Cortex of kidney (tissue), 1 donor: Measurements from ENCODE around the gene ST6GALNAC5.
"Not testable (repeated sequence)": the region's sequence is repeated elsewhere in the genome, so short reads cannot be mapped to it uniquely, and the experiment has no call there.

Experiments used
- DNase-seq: peaks from one replicate; lab custom pipeline; 2025; lab: John Stamatoyannopoulos, UW

Gene ST6GALNAC5

DNA sequence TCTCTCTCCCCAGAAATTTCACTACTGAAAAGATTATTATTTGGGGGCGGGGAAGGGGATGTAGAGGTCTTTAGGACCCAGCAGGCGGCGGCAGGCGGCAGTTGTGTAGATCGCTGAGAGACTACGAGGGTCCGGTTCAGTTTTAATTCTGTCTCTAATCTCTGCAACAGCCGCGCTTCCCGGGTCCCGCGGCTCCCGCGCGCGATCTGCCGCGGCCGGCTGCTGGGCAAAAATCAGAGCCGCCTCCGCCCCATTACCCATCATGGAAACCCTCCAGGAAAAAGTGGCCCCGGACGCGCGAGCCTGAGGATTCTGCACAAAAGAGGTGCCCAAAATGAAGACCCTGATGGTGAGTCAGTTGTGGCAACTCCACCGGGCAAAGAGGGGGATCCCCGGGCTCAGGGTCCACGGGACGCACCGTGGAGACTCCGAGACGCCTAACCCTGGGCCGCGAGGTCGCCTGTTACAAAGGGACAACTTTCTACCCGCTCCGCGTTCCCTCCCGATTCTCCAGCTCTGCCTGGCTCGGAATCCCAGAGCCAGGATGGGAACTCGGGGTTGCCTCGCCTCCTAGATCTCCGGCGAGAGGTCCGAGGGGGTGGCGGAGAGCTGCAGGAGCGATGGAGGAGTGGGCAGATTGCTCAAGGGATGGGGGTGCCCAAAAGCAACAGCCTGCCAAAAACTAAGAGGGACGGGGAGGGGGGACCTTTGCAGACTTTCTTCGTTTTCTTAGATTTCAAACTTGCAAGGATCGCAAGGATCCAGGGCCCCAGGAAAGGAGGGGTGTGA, at the start of gene ST6GALNAC5:
TSS of gene ST6GALNAC5 (plus strand) at position 139 of the 789 bp plus-strand sequence.
- no peak for DNase-seq

DNA sequence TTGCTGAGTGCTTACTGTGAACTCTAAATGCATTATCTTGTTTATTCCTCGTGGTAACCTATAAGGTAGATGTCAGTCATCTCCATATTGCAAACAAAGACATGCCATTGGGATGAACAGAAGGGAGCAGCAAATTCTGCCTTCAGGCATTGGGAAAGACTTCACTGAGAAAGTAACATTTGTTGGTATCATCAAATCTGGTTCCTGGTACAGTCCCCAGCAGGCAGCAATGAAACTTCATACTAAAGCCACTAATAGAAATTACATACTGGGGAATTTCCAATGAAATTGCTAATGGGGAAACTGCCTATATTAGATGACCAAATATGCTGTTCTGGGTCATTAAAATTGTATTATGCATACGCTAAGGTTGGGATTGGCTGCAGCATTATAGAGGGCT, 47.3 kb upstream of the ST6GALNAC5 start:
- no peak for DNase-seq

DNA sequence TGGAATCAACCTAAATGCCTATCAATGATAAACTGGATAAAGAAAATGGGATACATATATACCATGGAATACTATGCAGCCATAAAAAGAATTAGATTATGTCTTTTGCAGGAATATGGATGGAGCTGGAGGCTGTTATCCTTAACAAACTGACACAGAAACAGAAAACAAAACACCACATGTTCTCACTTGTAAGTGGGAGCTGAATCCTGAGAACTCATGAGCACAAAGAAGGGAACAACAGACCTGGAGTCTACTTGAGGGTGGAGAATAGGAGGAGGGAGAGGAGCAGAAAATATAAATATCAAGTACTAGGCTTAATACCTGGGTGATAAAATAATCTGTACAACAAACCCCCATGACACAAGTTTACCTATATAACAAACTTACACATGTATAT, 44.3 kb upstream of the ST6GALNAC5 start:
- not testable (repeated sequence) for DNase-seq

DNA sequence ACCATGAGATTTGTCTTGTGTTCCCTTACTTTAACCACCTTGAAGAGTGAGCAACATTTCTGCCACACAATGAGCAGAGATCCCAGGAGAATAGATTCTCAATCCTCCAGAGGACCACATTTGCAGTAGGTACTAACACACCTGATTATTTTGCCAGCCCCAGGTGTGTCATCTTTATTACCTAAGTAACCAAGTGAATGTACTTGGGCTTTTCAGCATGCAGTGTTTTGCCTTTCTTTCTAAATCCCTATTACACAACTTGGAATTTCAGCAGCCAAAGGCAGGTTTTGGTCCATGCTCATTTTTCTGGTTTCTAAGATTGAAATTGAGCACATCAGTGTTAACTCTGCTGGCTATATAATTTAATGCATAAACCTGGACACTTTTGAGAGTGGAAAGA, 43.2 kb upstream of the ST6GALNAC5 start:
- no peak for DNase-seq

DNA sequence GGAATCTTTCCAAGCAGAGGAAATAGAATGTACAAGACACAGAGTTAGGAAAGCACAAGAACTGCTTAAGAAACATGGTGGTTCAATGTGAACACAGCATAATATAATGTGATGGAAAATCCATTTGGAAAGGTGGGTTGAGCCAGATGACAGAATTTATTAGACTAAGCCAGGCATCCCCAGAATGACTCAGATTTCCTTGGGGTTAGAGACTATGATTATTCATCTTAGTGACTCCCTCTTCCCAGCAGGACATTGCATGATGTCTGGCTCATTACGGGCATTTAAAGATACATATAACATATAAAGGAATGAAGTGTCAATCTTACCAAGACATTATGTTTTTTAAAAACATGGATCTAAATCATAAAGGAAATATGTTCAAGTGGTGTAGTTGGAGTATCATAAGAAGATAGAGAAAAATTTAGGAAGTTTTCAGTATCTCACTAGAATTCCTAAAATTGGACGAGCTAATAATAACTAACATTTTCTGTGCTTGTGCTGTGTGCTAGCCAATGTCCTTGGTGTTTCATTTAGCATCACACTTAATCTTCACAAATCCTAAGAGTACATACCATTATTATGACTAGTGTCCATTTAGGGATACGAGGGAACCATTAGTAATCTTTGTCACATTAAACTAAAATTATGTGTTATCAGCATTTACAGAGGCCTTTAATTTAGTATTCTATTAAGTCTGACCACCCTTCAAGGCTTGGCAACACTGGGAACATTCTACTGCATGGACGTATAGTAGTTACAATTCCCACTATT, 41.0 kb upstream of the ST6GALNAC5 start:
- no peak for DNase-seq

DNA sequence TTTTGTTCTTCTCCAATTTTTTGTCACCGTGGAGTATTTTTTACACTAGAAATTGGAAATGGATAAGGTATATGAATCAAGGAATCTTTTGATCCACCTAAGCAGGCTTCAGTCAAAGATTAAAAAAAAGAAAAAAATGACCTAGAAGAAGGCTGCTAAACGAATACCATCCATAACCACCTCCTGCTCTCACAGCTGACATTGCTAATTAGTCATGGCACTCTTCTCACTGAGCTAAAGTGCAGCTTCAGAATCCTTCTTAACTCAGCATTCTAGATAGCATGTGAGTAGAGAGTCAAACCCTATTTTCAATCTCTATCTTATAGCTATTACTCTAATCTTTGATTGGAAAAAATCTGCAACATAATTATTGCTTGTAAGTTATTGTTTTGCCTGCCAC, 40.2 kb upstream of the ST6GALNAC5 start:
- DNase-seq, result no peak

DNA sequence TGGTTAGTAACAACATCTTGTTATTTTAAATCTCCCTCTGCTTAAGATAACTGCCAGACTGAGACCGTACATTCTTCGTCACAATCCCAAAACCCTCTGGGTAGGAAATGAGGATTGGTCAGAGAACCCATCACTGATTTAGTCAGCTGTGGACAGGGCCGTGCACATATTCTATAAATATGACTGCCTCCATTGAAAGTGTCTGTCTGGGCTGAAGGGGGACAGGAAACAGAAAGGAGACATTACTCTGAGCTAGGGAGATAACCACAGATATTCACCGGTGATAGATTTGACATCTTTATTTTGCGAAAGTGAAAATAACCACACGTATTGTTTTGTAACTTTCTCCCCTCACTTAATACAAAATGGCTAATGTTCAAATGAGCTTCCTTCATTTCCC, 36.9 kb upstream of the ST6GALNAC5 start:
- no peak for DNase-seq

DNA sequence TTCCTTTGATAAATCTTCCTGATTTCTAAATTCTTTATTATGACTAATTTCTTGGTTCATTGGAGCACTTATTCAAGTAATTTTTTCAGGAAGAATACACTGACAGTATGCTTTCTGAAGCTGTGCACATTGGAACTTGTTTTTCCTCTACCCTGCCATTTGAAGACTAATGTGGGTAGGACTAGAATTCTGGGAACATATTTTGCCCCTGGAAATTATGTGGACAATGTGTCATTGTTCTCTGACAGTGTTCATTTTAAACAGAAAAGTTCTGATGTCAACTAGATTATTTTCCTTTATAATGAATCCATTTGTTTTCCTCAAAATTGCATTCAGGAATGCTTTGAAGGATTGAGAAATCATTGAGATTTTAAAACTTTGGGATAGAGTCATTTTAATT, 34.8 kb upstream of the ST6GALNAC5 start:
- DNase-seq, result no peak

DNA sequence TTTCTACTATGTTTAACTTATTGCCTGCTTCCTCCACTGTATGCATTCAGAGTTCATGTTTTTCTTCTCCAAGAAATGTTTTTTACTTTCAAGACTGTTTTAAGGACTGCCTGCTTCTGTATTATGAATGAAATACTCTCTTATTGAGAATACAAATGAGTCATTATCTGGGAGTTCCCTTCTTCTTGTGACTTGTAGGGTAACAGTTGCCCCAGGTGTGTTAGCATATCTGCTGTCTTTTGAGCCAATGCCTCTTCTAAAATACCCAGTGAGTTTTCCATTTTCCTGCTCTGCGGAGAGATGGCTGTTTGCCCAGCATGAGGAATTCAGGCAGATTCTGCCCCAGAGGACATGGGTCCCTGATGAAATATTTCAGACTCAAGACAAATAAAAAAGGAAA, 34.1 kb upstream of the ST6GALNAC5 start:
- no peak for DNase-seq

DNA sequence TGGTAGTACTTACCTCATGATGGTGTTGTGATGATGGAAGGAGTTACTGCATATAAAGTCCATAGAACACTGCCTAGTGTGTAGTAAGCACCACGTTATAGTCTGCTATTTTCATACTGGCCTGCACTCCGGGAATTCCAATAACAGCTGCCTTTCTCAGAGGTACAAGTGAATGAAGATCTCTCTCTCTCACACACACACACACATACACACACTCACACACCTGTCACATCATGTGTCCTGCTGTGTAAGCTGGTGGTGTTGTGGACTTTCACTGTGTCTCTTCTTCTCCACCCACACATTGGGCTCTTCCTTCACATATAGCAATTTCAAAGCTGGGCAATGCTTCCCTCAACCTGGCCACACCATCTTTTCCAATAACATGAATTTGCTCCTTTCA, 33.4 kb upstream of the ST6GALNAC5 start:
- no peak for DNase-seq

DNA sequence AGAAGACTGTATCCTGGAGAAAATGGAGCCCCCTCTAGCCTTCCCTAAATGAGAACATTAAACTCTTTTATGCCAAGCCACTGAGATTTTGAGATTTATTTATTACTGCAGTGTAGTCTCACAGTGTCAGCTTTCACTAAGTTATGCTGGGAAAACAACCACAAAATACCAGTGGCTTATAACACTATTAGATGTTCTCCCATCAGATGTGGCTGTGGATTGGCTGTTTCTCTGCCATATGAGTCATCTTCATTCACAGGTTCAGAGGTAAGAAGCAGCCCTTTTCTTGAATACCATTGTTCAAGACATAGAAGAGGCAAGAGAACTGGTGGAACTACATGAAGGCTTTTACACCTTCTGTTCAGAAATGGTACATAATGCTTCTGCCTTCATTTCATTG, 32.1 kb upstream of the ST6GALNAC5 start:
- DNase-seq, result no peak

DNA sequence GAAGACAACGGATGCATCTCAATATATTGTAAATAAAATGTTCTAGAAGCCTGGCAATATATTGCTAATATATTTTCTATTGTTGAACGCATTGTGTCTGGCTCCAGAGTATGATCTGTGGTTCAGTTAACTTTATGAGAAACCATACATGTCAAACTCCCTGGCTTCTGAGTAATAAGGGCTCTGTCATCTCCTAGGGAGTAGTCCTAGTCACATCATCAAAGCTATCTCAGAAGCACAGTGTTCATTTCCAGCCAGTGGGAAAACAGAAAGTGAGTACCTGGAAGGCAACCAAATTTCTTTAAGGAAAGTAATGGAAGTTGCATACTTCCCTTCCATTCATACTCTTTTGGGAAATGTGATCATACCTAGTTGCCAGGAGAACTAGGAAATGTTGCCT, 27.0 kb upstream of the ST6GALNAC5 start:
- DNase-seq, result no peak

DNA sequence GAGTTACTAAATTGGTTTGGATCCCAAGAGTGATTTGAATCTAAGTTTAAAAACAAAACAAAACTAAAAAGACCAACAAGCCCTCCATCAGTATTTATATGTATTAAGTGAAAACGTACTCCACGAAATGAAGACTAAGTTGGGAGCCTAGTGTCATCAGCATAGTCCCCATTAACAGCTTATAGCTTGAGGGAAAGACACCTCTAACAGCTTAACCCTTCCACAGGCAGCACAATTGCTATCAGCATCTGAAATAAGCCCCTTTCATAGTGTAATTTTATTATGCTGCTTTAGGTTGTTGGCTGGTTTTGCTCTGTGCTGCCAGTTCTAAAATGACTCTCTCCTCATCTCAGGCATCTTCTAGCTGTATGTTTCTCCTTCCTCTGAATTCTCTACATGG, 25.8 kb upstream of the ST6GALNAC5 start:
- DNase-seq, result no peak

DNA sequence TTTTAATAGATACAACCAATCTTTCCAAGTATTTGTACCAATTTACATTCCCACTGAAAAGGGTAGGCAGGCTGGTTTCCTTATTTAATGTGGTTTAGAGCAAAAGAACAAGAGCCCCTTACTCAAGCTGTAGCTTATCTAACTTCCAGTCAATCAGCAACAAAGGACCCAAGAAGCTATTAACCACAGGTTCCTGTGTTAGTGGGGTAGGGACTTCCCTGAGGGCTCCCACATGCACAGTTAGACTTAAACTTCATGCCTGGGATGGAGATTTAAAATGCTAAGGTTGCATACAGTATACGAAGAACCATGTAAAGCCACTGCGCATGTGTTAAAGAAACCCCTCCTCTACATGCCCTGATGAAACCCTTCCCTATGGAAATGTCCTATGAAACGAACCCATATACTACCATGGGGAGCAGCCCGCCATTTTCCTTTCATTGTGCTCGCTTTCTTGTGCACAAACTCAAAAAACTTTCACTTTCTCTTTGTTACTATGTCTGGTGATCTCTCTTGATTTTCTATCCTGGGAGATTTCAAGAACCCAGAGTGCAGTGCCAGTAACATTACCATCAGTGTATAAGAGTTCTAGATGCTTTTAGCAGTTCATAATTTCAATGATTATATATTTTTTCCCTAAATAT, 23.3 kb upstream of the ST6GALNAC5 start:
- DNase-seq, result no peak

DNA sequence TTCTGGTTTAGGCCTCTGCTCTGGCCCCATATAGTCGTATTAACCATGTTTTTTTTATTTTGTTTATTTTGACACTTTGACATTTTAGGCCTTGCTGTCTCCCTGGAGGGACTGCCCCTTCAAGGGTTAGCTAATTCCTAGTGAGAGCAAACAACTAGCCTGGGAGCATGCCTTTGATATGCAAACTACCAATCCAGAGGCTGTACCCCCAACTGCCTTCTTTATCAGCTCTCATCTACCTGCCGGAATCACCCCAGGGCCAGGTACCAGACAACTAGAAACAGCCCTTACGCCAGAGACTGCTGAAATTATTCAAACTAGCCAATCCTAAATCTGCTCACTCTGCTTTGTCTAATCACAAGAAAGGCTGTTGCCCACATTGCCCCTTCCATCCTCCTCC, 13.0 kb upstream of the ST6GALNAC5 start:
- no peak for DNase-seq

DNA sequence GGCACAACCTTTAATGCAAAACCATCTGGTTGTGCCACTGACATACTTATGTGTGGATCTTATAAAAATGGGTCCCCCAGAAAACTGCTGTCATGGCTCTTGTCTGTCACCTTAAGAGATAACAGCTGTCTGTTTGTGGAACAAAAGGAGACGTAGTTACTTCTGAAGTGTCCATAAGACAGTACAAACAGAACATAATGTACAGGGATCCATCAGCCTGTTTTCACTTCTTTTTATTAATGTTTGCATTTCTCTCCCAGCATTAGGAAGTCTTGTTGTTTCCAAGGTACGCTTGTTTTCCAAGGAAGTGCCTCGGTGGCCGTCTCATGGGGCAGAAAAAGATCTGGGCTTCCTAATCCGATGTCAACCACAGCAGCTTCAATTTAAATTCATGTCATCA, 11.2 kb upstream of the ST6GALNAC5 start:
- no peak for DNase-seq

DNA sequence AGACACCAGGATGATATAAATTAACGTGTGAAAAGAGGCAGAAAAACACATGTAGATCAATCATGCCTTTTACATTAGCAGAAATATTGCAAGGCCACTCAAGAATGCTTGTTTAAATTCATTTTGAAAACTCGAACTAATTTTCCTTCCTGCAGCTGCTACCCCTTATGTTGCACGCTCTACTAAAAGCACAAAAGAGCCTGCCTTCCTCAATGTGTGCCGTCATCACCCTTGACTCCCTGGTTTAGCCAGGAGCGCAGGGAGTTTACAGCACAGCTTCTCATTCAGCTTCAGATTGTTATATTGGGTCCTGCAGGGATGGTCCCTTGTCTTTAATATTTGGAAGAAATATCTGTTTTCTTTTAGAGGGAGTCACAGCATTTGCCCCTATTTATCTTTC, 10.1 kb upstream of the ST6GALNAC5 start:
- no peak for DNase-seq

DNA sequence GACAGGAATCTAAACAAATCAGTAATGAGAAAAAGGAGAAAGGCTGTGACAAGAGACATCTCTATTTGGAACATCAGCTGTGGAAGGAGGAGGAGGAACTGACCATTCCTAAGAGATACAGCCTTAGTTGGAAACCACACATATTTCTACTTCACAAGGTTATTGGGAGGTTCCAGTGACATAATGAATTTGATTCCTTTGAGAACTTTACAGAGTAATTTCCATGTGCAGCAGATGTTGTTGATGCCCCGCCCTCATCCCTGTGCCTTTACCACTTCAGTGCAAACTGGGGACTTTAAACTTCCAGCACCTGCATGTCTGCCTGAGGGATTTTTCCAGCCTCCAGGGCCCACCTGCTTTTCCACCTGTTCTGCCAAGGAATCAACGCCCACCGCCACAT, 9.3 kb upstream of the ST6GALNAC5 start:
- no peak for DNase-seq

DNA sequence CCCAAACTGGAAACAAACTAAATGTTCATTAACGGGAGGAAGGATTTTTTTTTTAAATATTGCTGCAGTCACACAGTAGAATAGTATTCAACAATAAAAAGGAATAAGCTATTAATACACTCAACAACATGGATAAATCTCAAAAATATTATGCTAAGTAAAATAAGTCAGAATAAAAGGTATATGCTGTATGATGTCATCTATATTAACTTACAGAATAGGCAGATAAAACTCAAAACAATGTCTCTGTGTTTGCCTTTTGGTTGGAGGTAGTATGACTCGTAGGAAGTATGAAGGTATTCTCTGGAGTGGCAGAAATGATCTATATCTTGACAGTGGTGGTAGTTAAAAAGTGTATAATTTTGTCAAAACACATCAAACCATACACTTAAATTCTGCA, 6.1 kb upstream of the ST6GALNAC5 start:
- no peak for DNase-seq

DNA sequence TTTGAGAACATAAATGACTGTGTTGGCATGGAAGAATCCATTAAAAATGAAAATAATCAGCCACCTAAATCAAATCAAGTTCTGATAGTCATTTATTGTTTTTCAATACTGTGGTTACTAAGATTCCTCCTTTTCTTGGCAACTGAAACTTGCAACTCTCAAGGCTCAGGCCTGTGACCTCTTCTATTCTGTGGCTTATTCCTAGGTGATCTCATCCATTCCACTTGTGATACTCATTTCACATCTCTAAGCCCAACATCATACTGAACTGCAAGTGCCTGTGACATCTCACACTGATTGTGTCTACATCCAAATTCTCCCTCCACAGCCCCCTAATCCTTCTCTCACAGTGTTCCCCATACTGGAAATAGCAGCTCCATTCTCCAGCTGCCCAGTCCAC, 4.8 kb upstream of the ST6GALNAC5 start:
- DNase-seq, result no peak

DNA sequence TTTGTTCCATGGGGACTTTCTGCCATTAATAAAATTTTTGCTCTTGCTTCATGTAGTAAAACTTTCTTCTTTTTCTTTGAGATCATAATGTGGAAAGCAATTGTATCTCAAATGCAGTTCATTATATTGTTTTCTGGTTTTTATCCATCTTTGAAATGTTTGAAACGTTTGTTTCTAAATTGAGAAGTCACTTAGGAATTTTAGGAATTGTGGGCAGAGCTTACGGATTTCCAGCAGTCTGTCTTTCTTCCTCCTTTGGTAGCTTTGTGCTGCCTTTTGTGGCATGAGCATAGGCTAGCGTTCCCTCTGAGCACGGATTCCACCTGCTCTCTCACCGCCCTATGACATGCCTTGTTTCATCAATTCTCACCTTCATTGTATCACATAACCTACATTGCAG, 2.9 kb upstream of the ST6GALNAC5 start:
- DNase-seq, result no peak

DNA sequence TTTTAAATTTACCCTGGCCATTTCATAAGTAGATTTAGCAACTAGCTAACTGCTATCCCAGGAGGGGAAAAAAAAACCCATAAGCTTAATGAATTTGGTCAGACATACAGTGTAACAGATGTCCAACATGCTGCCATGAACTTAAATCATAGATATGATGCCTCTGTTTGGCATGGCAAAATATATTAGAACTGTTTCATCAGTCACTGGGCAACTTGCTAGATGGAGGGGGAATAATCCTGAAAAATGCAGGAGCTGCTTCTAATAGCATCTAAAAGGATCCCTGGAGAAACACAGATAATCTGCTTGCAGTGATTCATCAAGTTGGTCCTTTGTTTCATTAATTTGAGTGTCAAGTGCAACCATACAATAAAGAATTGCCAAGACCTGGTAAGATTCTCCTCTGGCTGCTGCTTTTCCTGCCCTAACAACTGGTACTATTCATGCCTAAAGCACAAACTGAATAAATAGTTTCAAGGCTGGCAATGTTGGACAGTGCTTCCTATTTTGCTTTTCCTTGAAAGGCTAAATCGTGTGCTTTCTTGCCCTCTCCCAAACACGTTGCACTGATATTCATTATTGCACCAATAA, 1.5 kb upstream of the ST6GALNAC5 start:
- no peak for DNase-seq

DNA sequence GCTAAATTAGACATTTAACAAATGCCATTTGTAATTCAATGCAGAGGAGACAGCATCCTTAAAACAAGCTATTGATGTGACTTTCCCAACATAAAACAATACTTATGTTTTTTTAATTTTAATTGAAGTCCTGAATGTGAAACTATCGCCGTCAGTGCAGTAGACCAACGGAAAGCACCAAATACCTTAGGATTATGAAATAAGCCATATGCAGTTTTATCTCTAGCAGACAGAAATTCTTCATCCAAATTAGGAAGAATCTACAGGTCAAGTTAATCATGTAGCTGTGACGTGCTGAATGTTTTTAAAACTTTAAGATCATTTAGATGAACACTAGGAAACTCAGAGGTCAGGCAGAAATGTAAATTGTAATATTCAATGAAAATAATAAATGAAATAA, 714 bp upstream of the ST6GALNAC5 start:
- no peak for DNase-seq
